ENCODE results near the gene PIK3R3.
A peak's percentile ranks its signal among the peaks of the same experiment; 100 is the strongest.
"Not testable (repeated sequence)": the region's sequence is repeated elsewhere in the genome, so short reads cannot be mapped to it uniquely, and the experiment has no call there.

The PIK3R3 gene

GRCh38 chr1:46065405-46065804 lies 67.0 kb downstream of the PIK3R3 start:
- DNase-seq (ENCODE audit: low spot score) = peak; percentile 31

GRCh38 chr1:46064708-46065107 lies 67.7 kb downstream of the PIK3R3 start:
- no peak for DNase-seq (ENCODE audit: low spot score)

- DNase-seq (ENCODE audit: low spot score) = peak; percentile 12
Measured at GRCh38 chr1:46062651-46063319, 69.6 kb downstream of the PIK3R3 start.

GRCh38 chr1:46061146-46061545 lies 71.3 kb downstream of the PIK3R3 start:
- DNase-seq (ENCODE audit: low spot score) = no peak

- no peak for DNase-seq (ENCODE audit: low spot score)
Measured at GRCh38 chr1:46058936-46059335, 73.5 kb downstream of the PIK3R3 start.

GRCh38 chr1:46057781-46058180 lies 74.6 kb downstream of the PIK3R3 start:
- no peak for DNase-seq (ENCODE audit: low spot score)

GRCh38 chr1:46057215-46057614 lies 75.2 kb downstream of the PIK3R3 start:
- DNase-seq (ENCODE audit: low spot score) = not testable (repeated sequence)

- DNase-seq (ENCODE audit: low spot score) = no peak
Measured at GRCh38 chr1:46056325-46056724, 76.1 kb downstream of the PIK3R3 start.

GRCh38 chr1:46053734-46054133 lies 78.7 kb downstream of the PIK3R3 start:
- no peak for DNase-seq (ENCODE audit: low spot score)

- no peak for DNase-seq (ENCODE audit: low spot score)
Measured at GRCh38 chr1:46044116-46044515, 88.3 kb downstream of the PIK3R3 start.

GRCh38 chr1:46043458-46044017 lies 88.9 kb downstream of the PIK3R3 start:
- DNase-seq (ENCODE audit: low spot score) = no peak

- no peak for DNase-seq (ENCODE audit: low spot score)
Measured at GRCh38 chr1:46041974-46042373, 90.5 kb downstream of the PIK3R3 start.

GRCh38 chr1:46041551-46041950 lies 90.9 kb downstream of the PIK3R3 start:
- DNase-seq (ENCODE audit: low spot score) = no peak

- no peak for DNase-seq (ENCODE audit: low spot score)
Measured at GRCh38 chr1:46039571-46040052, 92.8 kb downstream of the PIK3R3 start.

GRCh38 chr1:46036894-46037839 lies 95.3 kb downstream of the PIK3R3 start:
- DNase-seq (ENCODE audit: low spot score) = peak; percentile 80

GRCh38 chr1:46034601-46035516 lies 97.6 kb downstream of the PIK3R3 start:
- no peak for DNase-seq (ENCODE audit: low spot score)

- no peak for DNase-seq (ENCODE audit: low spot score)
Measured at GRCh38 chr1:46030876-46031660, 101.4 kb downstream of the PIK3R3 start.

- no peak for DNase-seq (ENCODE audit: low spot score)
Measured at GRCh38 chr1:46030074-46030870, 102.2 kb downstream of the PIK3R3 start.

GRCh38 chr1:46027788-46028573 lies 104.4 kb downstream of the PIK3R3 start:
- DNase-seq (ENCODE audit: low spot score) = no peak
